Upper lobe of right lung (tissue), 1 donor: ENCODE results near the gene GRWD1. TPM values are rescaled to one million over a fixed set of nuclear protein-coding genes. Genes with fewer than 3 reads are reported as not detected.

Experiments used
- ATAC-seq: fragments of 200-7000 bp; cut with Tn5 transposase; one replicate; pipeline ENCODE4 v1.9.1; 2020; ENCODE audit warnings: mild to moderate bottlenecking, moderate library complexity
- DNase-seq: peaks from one replicate; pipeline ENCODE4 v3.0.0-alpha.2; 2020
- H3K27ac ChIP-seq: fragments of 200-600 bp; one replicate; pipeline ENCODE4 v1.8.0; 2022
- H3K27me3 ChIP-seq: fragments of 200-600 bp; one replicate; pipeline ENCODE4 v1.8.0; 2022; ENCODE audit warnings: mild to moderate bottlenecking
- H3K36me3 ChIP-seq: fragments of 200-600 bp; one replicate; pipeline ENCODE4 v1.8.0; 2022
- H3K4me1 ChIP-seq: fragments of 200-600 bp; one replicate; pipeline ENCODE4 v1.8.0; 2022
- H3K4me3 ChIP-seq: fragments of 200-600 bp; one replicate; pipeline ENCODE4 v1.8.0; 2022; ENCODE audit warnings: mild to moderate bottlenecking
- H3K9me3 ChIP-seq: fragments of 200-600 bp; one replicate; pipeline ENCODE4 v1.8.0; 2022
- CTCF ChIP-seq: fragments of 200-600 bp; IDR thresholded peaks from one replicate; pipeline ENCODE4 v1.8.0; 2022; ENCODE audit warnings: antibody characterized with exemption
- intact Hi-C: fragments of 100-400 bp; cut with DNase I; formaldehyde crosslinking; loops from one replicate; pipeline ENCODE4 v1.11.0; 2022
- long read RNA-seq: library from polyadenylated mRNA; unstranded; transcript quantifications from one replicate; pipeline ENCODE4 v2.0.0, GENCODE V29; 2021
- total RNA-seq: library from RNA; stranded (reverse); fragmentation: NEBNext Ultra II Directional; extraction: Animal tissue kit (Norgen Biotek cat#: 25700); gene quantifications from one replicate; pipeline ENCODE4 v1.2.1, GENCODE V29; 2021
- donor health status: DM: no; HTN: yes; CAD: no; lungs with severe emphysema.

The GRWD1 gene
- 27.1 TPM for total RNA-seq
- long read RNA-seq, full-length matches to known transcripts, result 92 of 108 reads
- long read RNA-seq, partial matches to known transcripts, result 12 of 108 reads
- long read RNA-seq, other reads (novel, unspliced or antisense), result 4 of 108 reads

GRCh38 chr19:48445606-48446481, at the start of gene GRWD1:
GRWD1 (plus strand) TSS chr19:48445983; CDS start chr19:48446006, 23 bp downstream.
- Histone ChIP-seq H3K27ac (peak within 1 kb of the TSS; percentile 88), H3K4me1 (peaks cover 13% of the 10 kb centered on the region), H3K9me3 (no peaks in the 10 kb centered on the region), H3K36me3 (peaks cover 42% of the 10 kb centered on the region), H3K27me3 (peaks cover 23% of the 10 kb centered on the region), H3K4me3 (peak within 1 kb of the TSS; percentile 100)
- peak; percentile 94 for ATAC-seq
- no peak for TF ChIP-seq CTCF
- peak; percentile 92 for DNase-seq
- intact Hi-C loops, result no loop called here

- no peak for ATAC-seq
- no peak for DNase-seq
- intact Hi-C loops, result no loop called here
- Histone ChIP-seq H3K9me3 (no peaks in the 10 kb centered on the region), H3K4me3 (no peak overlapping the region), H3K36me3 (no peaks in the 10 kb centered on the region), H3K27ac (no peak overlapping the region), H3K27me3 (peaks cover 53% of the 10 kb centered on the region), H3K4me1 (no peaks in the 10 kb centered on the region)
- TF ChIP-seq CTCF, result no peak
These were observed 49.6 kb upstream of the GRWD1 start for GRCh38 chr19:48396016-48396823.

- Histone ChIP-seq H3K9me3 (no peaks in the 10 kb centered on the region), H3K27me3 (peaks cover 53% of the 10 kb centered on the region), H3K4me1 (no peaks in the 10 kb centered on the region), H3K27ac (no peak overlapping the region), H3K36me3 (no peaks in the 10 kb centered on the region), H3K4me3 (no peak overlapping the region)
- no peak for TF ChIP-seq CTCF
- intact Hi-C loops, result no loop called here
- ATAC-seq (no peak), DNase-seq (no peak)
These were observed 49.0 kb upstream of the GRWD1 start for GRCh38 chr19:48396824-48397176.

GRCh38 chr19:48397263-48398101, 48.3 kb upstream of the GRWD1 start:
- no peak for ATAC-seq
- no peak for TF ChIP-seq CTCF
- Histone ChIP-seq H3K4me1 (no peaks in the 10 kb centered on the region), H3K27me3 (peaks cover 53% of the 10 kb centered on the region), H3K4me3 (peak overlapping the region; percentile 34), H3K36me3 (no peaks in the 10 kb centered on the region), H3K27ac (no peak overlapping the region), H3K9me3 (no peaks in the 10 kb centered on the region)
- no peak for DNase-seq
- intact Hi-C loops, result no loop called here

- intact Hi-C loops, result no loop called here
- Histone ChIP-seq H3K4me1 (no peaks in the 10 kb centered on the region), H3K4me3 (peak overlapping the region; percentile 34), H3K27me3 (peaks cover 48% of the 10 kb centered on the region), H3K36me3 (no peaks in the 10 kb centered on the region), H3K9me3 (no peaks in the 10 kb centered on the region), H3K27ac (no peak overlapping the region)
- TF ChIP-seq CTCF, result no peak
- DNase-seq, result no peak
- ATAC-seq, result no peak
These were observed 47.7 kb upstream of the GRWD1 start for GRCh38 chr19:48398102-48398374.
